ENCODE measurements around the gene AHCTF1. TPM values are rescaled to one million over a fixed set of nuclear protein-coding genes. Genes with fewer than 3 reads are reported as not detected.

AHCTF1 gene
- total RNA-seq, 3 donors from 2014 or later (not counting 1 experiment from before 2014, with no cell fraction given), result 46.5 to 50.2 (median 47.4) TPM

DNA sequence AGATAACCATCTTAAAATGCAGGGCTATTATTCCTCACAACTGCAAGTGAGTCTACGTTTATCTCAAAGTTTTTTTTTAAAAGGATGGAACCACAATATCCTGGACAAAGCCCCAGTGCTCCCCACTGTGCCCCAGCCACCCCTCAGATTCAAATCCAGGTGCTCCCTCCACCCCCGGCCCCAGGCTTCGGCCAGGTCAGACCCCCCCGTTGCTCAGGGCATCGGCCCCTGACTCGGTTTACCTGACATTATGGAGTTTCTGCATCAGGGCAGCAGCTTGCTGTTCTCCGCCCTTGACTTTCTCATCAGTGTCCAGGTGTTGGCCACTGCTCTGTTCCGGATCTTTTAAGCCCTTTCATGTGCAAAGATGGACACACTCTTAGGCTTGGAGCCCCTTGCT is 134.6 kb downstream of the AHCTF1 start:
- Mint-ChIP-seq H3K27ac (no peak overlapping the region), H3K9me3 (no peaks in the 10 kb centered on the region), H3K36me3 (no peaks in the 10 kb centered on the region), H3K4me1 (no peaks in the 10 kb centered on the region), H3K4me3 (no peak overlapping the region), H3K27me3 (ENCODE audit: low read depth in 2 of 2) (peaks cover 0 to 3% of the 10 kb centered on the region in 2 donors)
- no peak for DNase-seq
- Histone ChIP-seq H3K4me3 (ENCODE audit: low read length) (no peak overlapping the region), H3K27me3 (ENCODE audit: control insufficient read depth, insufficient read depth, low read length) (no peaks in the 10 kb centered on the region), H3K9me3 (ENCODE audit: control insufficient read depth, insufficient read depth, low read length) (no peaks in the 10 kb centered on the region), H3K36me3 (ENCODE audit: control insufficient read depth, insufficient read depth, low read length) (no peaks in the 10 kb centered on the region), H3K4me1 (ENCODE audit: control insufficient read depth, insufficient read depth, low read length) (no peaks in the 10 kb centered on the region), H3K27ac (ENCODE audit: low read length) (no peak overlapping the region)
- ATAC-seq, result no peak
- intact Hi-C loops (cut with micrococcal nuclease), result no loop called here
- WGBS (ENCODE audit: insufficient coverage), result 77% methylated on average over 8 of the region's 8 CpGs
- TF ChIP-seq, protein P1, sequence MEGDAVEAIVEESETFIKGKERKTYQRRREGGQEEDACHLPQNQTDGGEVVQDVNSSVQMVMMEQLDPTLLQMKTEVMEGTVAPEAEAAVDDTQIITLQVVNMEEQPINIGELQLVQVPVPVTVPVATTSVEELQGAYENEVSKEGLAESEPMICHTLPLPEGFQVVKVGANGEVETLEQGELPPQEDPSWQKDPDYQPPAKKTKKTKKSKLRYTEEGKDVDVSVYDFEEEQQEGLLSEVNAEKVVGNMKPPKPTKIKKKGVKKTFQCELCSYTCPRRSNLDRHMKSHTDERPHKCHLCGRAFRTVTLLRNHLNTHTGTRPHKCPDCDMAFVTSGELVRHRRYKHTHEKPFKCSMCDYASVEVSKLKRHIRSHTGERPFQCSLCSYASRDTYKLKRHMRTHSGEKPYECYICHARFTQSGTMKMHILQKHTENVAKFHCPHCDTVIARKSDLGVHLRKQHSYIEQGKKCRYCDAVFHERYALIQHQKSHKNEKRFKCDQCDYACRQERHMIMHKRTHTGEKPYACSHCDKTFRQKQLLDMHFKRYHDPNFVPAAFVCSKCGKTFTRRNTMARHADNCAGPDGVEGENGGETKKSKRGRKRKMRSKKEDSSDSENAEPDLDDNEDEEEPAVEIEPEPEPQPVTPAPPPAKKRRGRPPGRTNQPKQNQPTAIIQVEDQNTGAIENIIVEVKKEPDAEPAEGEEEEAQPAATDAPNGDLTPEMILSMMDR (IDR thresholded peaks at IDR 0.05), result no peak

DNA sequence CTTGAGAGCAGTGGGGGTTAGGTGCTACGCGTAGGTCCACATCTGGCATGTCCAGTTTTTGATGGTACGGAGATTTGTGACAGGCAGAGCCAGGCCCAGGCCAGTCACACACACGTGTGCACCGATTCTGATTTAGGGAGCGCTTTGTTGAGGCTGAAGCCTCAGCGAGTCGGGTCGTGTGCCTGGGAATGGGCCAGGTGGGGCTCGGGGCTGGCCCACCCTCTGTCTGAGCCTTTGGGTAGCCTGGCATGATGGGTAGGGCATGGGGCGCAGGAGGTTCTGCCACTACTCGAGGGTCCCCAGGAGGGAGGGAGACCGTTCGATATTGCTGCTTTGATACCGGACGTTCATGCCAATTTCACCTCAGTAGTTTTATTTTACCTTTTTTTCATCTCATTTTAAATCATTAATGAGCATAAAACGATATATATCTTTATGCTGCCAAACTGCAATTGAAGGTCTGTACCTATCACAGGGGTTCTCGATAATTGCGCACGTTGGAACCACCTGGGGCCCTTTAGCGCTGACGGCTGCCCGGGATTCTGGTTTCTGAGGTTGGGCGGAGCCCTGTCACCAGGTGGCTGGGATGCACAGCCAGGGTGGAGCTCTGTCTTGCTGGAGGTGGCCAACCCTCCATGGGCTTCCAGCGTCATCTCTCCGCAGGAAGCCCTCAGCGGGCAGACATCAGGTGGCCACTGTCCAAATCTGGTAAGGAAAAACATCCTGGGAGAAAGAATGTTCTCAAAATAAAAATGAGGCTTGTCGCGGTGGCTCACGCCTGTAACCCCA is 135.6 kb downstream of the AHCTF1 start:
- no peak overlapping the region for H3K4me3 Mint-ChIP-seq
- peaks cover 0 to 3% of the 10 kb centered on the region in 2 donors for H3K27me3 Mint-ChIP-seq (ENCODE audit: low read depth in 2 of 2)
- ATAC-seq, result no peak

DNA sequence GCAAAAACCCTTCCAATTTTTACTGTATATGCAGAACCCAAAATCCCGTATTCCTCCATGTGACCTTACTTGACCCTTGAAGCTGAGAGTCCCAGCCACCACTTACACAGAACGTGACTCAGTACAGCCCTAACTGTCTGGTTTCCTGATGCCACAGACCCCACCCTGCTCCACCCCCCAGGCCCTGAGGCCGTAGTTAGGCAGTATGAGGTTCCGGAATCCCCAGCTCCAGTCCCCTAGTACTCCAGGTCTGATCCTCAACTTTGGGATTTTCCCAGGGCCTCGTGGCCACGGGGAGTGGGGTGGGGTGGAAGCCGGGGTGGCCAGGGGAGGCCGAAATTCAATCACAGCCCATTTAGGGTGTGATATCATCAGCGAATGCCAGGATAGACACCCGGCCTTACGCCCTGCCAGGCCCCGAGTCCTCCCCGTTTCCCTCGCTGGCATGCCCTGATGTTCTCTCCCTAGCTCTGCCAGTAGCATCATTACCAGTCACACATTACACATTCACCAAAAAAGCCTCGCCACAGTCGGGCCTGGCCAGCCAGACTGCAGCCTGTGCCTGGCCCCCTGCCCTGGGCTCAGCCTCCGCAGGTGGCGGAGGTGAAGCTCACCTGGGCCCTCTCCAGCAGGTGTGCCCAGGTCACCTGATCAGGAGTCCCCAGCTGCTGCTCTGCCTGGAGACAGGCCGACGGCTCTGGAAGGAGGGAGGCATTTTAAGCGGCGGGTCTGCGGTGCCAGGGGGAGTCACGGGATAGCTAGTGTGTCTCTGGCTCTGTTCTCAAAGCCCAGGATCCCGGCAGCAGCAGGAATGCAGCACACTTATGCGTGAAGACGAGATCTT is 136.7 kb downstream of the AHCTF1 start:
- Mint-ChIP-seq H3K27me3 (ENCODE audit: low read depth in 2 of 2) (peaks cover 0 to 6% of the 10 kb centered on the region in 2 donors), H3K4me3 (no peak overlapping the region), H3K36me3 (no peaks in the 10 kb centered on the region), H3K9me3 (no peaks in the 10 kb centered on the region), H3K4me1 (no peaks in the 10 kb centered on the region), H3K27ac (no peak overlapping the region)
- Histone ChIP-seq H3K9me3 (ENCODE audit: control insufficient read depth, insufficient read depth, low read length) (no peaks in the 10 kb centered on the region), H3K27ac (ENCODE audit: low read length) (no peak overlapping the region), H3K4me3 (ENCODE audit: low read length) (no peak overlapping the region), H3K27me3 (ENCODE audit: control insufficient read depth, insufficient read depth, low read length) (no peaks in the 10 kb centered on the region), H3K4me1 (ENCODE audit: control insufficient read depth, insufficient read depth, low read length) (no peaks in the 10 kb centered on the region), H3K36me3 (ENCODE audit: control insufficient read depth, insufficient read depth, low read length) (no peaks in the 10 kb centered on the region)
- 89% methylated on average over 27 of the region's 27 CpGs for WGBS (ENCODE audit: insufficient coverage)
- intact Hi-C loops (cut with micrococcal nuclease), result no loop called here
- TF ChIP-seq, protein P1 (IDR thresholded peaks at IDR 0.05), result no peak
- DNase-seq (no peak), ATAC-seq (peak in 1 of 3 donors; percentile 19)

More for the DNA sequence above, 135.6 kb downstream of the AHCTF1 start:
- Histone ChIP-seq H3K27ac (ENCODE audit: low read length) (no peak overlapping the region), H3K27me3 (ENCODE audit: control insufficient read depth, insufficient read depth, low read length) (no peaks in the 10 kb centered on the region), H3K4me1 (ENCODE audit: control insufficient read depth, insufficient read depth, low read length) (no peaks in the 10 kb centered on the region), H3K4me3 (ENCODE audit: low read length) (no peak overlapping the region), H3K9me3 (ENCODE audit: control insufficient read depth, insufficient read depth, low read length) (no peaks in the 10 kb centered on the region), H3K36me3 (ENCODE audit: control insufficient read depth, insufficient read depth, low read length) (no peaks in the 10 kb centered on the region)
- H3K4me1 Mint-ChIP-seq, result no peaks in the 10 kb centered on the region
- DNase-seq, result no peak
- no peaks in the 10 kb centered on the region for H3K36me3 Mint-ChIP-seq
- TF ChIP-seq, protein P1 (IDR thresholded peaks at IDR 0.05), result no peak
- no peak overlapping the region for H3K27ac Mint-ChIP-seq
- intact Hi-C loops (cut with micrococcal nuclease), result no loop called here
- WGBS (ENCODE audit: insufficient coverage), result 94% methylated on average over 30 of the region's 30 CpGs
- no peaks in the 10 kb centered on the region for H3K9me3 Mint-ChIP-seq
